ENCODE data around the gene ZIM2.

ZIM2 gene

GRCh38 chr19:56834564-56835375 lies 5.8 kb downstream of the ZIM2 start:
- TF ChIP-seq GABPA (IDR thresholded peaks at IDR 0.05; ENCODE audit: low read depth) = no peak
- no peak for TF ChIP-seq SPI1 (IDR thresholded peaks at IDR 0.05; ENCODE audit: borderline replicate concordance, low read depth)
- no peak for TF ChIP-seq REST (IDR thresholded peaks at IDR 0.05; ENCODE audit: insufficient replicate concordance, low read depth)
- TF ChIP-seq POLR2AphosphoS5 (IDR thresholded peaks at IDR 0.05; ENCODE audit: low read depth) = no peak
- TF ChIP-seq CTCF (IDR thresholded peaks at IDR 0.05; ENCODE audit: insufficient read depth, low read length) = no peak

GRCh38 chr19:56832352-56832928 lies 8.1 kb downstream of the ZIM2 start:
- no peak for TF ChIP-seq POLR2AphosphoS5 (IDR thresholded peaks at IDR 0.05; ENCODE audit: low read depth)
- TF ChIP-seq CTCF (IDR thresholded peaks at IDR 0.05; ENCODE audit: insufficient read depth, low read length) = no peak
- no peak for TF ChIP-seq REST (IDR thresholded peaks at IDR 0.05; ENCODE audit: insufficient replicate concordance, low read depth)
- no peak for TF ChIP-seq GABPA (IDR thresholded peaks at IDR 0.05; ENCODE audit: low read depth)
- TF ChIP-seq SPI1 (IDR thresholded peaks at IDR 0.05; ENCODE audit: borderline replicate concordance, low read depth) = no peak
- no peaks in the 10 kb centered on the region for H3K27me3 ChIP-seq (ENCODE audit: insufficient read depth, poor library complexity, severe bottlenecking)
- no peak overlapping the region for H3K4me3 ChIP-seq (replicated peaks; ENCODE audit: insufficient read depth, low read length)
- no peak for DNase-seq (ENCODE audit: low read depth in 1 of 2, low spot score in 1 of 2)
- no peak overlapping the region for H3K27ac ChIP-seq (replicated peaks)

More at GRCh38 chr19:56834564-56835375, 5.8 kb downstream of the ZIM2 start:
- DNase-seq (ENCODE audit: low read depth in 1 of 2, low spot score in 1 of 2) = no peak
- H3K27me3 ChIP-seq (ENCODE audit: insufficient read depth, poor library complexity, severe bottlenecking) = no peaks in the 10 kb centered on the region
- H3K4me3 ChIP-seq (replicated peaks; ENCODE audit: insufficient read depth, low read length) = no peak overlapping the region
- no peak overlapping the region for H3K27ac ChIP-seq (replicated peaks)

- H3K4me3 ChIP-seq (replicated peaks; ENCODE audit: insufficient read depth, low read length) = no peak overlapping the region
- no peak for DNase-seq (ENCODE audit: low read depth in 1 of 2, low spot score in 1 of 2)
- TF ChIP-seq POLR2AphosphoS5 (IDR thresholded peaks at IDR 0.05; ENCODE audit: low read depth) (no peak), SPI1 (IDR thresholded peaks at IDR 0.05; ENCODE audit: borderline replicate concordance, low read depth) (no peak), CTCF (IDR thresholded peaks at IDR 0.05; ENCODE audit: insufficient read depth, low read length) (no peak), REST (IDR thresholded peaks at IDR 0.05; ENCODE audit: insufficient replicate concordance, low read depth) (no peak), GABPA (IDR thresholded peaks at IDR 0.05; ENCODE audit: low read depth) (no peak)
Measured at GRCh38 chr19:56831255-56831654, 9.3 kb downstream of the ZIM2 start.

More at GRCh38 chr19:56831255-56831654, 9.3 kb downstream of the ZIM2 start:
- no peaks in the 10 kb centered on the region for H3K27me3 ChIP-seq (ENCODE audit: insufficient read depth, poor library complexity, severe bottlenecking)
- H3K27ac ChIP-seq (replicated peaks) = no peak overlapping the region

All from HL-60 (cell line).